ENCODE results near the gene FDXACB1.

Gene FDXACB1, protein sequence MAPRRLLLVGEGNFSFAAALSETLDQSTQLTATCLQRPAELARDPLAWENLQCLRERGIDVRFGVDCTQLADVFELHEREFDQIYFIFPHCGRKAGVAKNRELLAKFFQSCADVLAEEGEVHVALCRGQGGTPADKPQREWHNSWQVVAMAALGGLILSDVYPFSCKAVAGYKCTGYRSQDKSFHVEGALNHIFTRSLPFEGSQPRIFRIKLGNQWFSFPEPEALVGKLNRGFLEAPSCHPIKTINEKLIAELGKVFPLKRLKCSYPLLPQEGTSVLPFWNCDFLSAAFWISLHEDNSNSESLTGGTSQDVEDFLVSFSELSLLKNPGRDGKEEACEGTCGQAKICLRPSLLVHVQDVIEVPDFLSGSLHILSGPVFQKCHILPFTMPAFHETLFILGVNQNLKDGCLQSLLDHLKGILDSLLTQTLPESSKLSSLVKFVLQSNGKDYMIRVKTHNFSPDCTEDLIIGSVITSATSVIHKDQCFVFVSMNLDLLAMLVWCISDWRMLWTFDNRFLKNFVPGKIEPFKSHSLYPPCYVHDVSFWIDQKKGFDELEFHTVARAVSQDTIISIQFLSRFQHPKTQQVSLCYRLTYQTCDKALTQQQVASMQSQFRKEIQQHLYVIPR

GRCh38 chr11:111878849-111879636 is at the start of gene FDXACB1, which contains the start of gene CFAP68:
FDXACB1 (minus strand) TSS chr11:111879165; CDS start chr11:111879132, 33 bp downstream.
CFAP68 (plus strand) TSS chr11:111879541; CDS start chr11:111879561, 20 bp downstream.
- peak; percentile 87 for DNase-seq (ENCODE audit: low read depth)

DNA sequence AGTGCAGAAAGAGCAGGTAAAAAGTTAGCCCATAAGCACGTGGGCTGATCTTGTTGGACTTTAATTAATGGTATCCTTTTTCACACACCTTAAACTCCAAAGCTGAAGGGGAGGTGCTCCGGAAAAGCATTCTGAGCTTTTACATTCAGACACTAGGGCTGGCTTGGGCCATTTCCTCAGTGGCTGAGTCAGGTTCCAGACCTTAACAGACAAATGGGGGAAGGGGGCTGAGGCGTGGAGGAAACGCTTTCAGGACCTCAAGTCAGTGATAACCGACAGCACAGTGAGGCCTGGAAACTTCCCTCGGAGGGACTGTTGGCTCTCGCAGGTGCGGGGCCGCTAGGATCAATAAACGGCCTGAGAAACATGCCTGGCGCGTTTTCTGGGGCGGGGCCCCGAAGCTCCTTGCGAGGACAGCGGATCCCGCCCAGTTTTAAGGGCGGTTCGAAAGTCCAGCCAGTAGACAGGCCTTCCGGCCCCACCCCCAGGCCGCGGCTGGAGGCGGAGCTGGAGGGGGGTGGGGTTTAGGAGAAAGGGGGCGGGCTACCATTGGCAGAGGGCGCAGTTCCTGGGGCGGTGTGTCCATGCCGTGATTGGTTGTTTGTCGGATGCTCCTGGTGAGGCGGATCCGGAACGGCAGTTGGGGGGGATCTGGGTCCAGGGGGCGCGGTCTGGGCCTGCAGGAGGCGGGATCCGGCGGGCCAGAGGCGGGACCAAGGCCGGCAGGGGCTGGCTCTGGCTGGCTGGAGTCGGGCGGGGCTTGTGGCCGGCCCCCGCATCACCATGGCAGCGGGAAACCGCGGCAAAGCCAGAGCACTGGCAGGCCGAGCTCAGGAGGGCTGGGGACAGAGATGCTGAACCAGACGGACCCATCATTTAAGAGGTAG is 47.8 kb upstream of the FDXACB1 start:
- peak; percentile 95 for DNase-seq (ENCODE audit: low read depth)

GRCh38 chr11:111925953-111926352 is 47.0 kb upstream of the FDXACB1 start:
- no peak for DNase-seq (ENCODE audit: low read depth)

GRCh38 chr11:111923951-111924350 is 45.0 kb upstream of the FDXACB1 start:
- no peak for DNase-seq (ENCODE audit: low read depth)

DNA sequence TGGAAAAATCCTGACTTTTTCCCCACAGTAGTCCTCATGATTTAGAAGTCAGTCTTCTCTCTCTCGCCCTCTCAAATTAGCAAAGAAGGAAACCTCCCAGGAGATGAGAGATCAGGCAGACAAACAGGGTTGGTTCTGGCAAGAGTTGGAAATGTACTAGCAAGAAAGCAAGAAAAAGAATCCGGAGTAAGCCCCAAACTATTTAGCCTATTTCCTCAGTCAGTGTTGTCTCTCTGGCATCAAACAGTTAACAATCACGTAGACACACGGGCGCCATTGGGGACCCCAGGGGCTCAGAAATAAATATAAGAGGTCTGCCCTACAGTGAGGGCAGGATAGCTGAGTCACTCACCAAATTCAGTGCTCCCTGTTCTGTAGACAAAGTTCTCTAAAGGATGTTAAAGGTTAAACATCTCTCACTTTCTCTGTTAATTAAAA is 44.4 kb upstream of the FDXACB1 start:
- DNase-seq (ENCODE audit: low read depth), result no peak

DNA sequence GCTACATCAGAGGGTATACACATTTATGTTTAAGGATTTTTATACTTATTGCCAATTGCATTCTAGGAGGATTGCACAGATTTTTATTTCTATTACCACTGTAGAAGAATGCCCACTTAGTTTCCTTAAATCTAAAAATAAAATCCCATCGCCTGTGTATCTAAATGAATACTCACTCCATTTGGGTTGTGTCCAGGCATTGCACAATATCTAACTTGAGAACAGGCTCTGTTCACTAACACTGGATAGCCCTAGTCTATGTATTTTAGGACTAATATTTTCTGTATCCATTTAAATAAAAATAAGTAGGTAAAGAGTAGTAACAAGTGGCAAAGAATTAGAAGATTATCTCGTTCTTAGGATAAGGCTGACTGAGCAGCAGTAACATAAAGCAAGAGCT is 43.8 kb upstream of the FDXACB1 start:
- no peak for DNase-seq (ENCODE audit: low read depth)

GRCh38 chr11:111921541-111922230 is 42.7 kb upstream of the FDXACB1 start:
- no peak for DNase-seq (ENCODE audit: low read depth)

DNA sequence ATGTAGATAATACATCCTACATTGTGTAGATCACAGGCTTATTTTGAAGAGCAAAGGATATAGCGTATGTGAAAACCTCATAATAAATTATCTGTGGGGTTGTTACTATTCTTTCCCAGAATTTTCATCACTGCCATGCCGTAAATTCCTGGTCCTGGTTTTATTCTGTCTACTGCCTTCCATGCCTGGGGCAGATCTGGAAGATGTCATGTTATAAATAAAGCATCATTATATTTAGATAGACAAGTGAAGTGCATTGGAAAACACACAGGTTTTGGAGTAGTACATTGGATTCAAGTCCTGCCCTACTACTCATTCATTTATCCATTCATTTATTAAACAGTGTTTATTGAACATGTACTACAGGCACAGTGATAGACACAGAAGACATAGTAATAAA is 41.9 kb upstream of the FDXACB1 start:
- DNase-seq (ENCODE audit: low read depth), result no peak

- DNase-seq (ENCODE audit: low read depth), result no peak
Observed at GRCh38 chr11:111918390-111919256, 39.7 kb upstream of the FDXACB1 start, which contains the start of gene C11orf52. C11orf52 (plus strand) TSS chr11:111918913; CDS start chr11:111918973, 60 bp downstream.

DNA sequence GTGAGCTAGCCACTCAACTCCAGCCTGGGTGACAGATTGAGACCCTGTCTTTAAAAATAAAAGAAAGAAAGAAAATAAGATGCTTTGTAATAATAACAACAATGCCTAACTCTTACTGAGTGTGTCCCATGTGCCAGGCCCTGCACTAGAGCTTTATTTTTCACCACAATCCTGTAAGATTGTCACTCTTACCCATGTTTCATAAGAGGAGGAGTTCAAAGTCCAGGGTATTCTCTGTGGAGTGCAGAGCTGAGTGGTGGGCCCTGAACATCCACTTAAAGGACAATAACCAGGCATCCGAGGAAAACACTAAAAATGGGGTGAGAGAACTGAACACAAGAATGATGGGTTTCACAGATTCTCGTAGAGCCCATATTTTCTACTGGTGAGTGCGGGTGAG is 38.8 kb upstream of the FDXACB1 start:
- DNase-seq (ENCODE audit: low read depth), result no peak

GRCh38 chr11:111917312-111917711 is 38.3 kb upstream of the FDXACB1 start:
- no peak for DNase-seq (ENCODE audit: low read depth)

DNA sequence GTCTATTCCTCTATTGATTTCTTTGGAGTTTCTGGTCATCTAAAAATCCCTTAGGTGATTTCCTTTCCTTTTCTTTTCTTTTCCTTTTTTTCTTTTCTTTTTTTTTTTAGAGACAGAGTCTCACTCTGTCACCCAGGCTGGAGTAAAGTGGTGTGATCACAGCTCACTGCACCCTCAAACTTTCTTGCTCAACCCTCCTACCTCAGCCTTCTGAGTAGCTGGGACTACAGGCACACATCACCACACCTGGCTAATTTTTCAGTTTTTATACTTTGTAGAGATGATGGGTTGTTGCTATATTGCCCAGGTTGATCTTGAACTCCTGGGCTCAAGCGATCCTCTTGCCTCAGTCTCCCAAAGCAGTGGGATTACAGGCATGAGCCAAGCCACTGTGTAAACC is 37.8 kb upstream of the FDXACB1 start:
- no peak for DNase-seq (ENCODE audit: low read depth)

GRCh38 chr11:111913997-111914396 is 35.0 kb upstream of the FDXACB1 start:
- DNase-seq (ENCODE audit: low read depth), result no peak

- no peak for DNase-seq (ENCODE audit: low read depth)
Observed at GRCh38 chr11:111913031-111913861, 34.3 kb upstream of the FDXACB1 start.

DNA sequence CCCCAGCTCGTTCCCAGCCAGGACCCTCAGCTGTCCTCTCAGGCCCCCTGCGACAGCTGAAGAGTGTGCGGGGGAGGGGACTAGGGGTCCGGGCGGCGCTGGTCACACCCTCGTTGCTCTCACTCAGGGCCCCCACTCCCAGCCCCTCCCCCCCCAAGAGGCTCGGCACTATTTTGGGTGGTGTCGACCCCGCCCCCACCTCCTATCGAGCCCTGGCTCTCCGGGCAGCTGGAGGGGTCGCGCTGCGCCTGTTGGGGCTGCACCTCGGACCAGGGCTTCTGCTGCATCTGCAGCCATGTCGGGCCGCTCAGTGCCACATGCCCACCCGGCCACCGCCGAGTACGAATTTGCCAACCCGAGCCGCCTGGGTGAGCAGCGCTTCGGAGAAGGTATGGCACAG is 33.6 kb upstream of the FDXACB1 start, which contains the start of gene HSPB2:
Gene HSPB2 (plus strand): TSS at position 200 of the 400 bp plus-strand sequence. CDS start 96 bp downstream, at position 296.
- no peak for DNase-seq (ENCODE audit: low read depth)

DNA sequence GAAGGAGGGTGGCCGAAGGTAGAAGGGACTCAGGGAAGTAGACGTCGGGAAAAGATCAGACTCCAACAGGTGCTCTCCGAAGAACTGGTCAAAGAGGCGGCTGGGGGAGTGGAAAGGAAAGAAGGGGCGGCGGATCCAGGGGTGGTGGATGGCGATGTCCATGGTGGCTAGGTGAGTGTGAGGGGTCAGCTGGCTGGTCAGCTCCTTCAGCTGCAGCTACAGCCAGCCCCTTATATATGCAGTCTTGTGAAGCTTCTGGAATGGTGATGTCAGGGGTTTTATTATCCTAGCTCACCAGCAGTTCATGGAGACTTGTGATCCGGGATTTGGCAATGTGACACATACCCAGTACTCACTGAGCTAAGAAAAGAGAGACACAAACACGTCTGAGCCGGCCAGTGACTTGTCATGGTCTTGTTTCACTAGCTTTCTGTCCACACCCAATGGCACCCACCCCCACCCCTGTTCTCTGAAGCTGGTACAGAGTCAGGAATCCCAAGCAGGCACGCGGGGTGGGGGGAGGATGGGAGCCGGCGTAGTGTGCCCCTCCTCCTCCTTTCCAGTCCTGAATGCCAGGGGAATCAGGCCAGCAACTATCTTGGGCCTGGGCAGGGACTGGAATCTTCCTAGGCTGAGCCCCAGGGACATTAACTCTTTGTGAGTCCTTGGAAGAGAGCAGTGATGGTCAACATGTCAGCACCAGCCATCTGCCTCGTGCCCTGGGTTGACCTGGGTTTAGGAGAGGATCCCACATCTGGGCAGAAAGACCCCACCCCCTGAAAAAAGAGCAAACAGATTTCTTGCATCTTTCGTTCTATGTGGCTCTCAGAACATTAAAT is 32.8 kb upstream of the FDXACB1 start, which contains the start of gene CRYAB:
Gene CRYAB (minus strand): TSS at position 208 of the 839 bp plus-strand sequence. CDS start 46 bp downstream, at position 162.
- DNase-seq (ENCODE audit: low read depth), result no peak

DNA sequence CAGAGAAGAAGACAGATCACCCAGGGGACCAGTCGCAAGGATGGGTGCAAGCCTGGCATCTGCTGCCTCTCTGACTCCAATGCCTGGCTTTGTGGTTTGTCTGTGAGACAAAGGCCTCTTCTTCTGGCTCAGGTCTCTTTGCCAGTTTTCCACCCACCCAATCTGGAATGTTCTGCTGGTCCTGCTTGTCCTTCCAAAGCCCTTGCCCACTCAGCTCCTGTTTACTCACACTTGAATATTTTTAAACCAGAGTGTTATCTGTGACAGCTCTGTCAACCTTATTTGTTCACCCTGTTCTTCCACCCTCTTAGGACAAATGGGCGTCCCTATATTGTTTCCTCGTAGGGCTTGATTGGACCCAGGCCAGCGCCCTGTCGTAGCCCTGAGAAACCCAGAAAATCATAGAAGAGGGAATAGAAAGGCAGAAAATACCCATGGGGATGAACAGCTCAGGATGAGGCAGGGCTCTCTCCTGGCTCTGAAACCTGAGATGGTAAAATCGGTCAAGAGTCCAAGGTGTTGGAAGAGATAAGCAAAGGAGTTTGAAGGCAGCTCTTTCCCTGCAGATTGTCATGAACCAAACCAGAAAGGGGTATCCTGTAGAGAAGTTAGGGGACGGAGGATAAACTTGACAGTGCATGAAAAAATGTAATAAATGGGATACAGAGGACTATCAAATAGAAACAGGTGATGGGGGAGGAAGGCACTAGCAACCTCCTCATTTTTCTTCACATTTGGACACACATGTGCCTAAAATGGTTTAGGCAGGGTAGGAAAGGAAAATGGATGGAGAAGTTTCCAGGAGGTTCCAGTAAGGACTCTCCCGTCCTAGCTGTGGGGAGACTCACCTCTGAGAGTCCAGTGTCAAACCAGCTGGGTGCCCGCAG is 32.0 kb upstream of the FDXACB1 start:
- DNase-seq (ENCODE audit: low read depth), result no peak
